SK-N-SH treated with all-trans-retinoic acid at 6 μM for 48 hours (cell line): ENCODE data around the gene CMC1.

Source experiments
- ARNTL ChIP-seq: fragments of 450-650 bp; formaldehyde crosslinking; IDR thresholded peaks from 2 replicates; pipeline ENCODE4 v1.5.0; 2020; ENCODE audit warnings: low read depth, mild to moderate bottlenecking, moderate library complexity, borderline replicate concordance
- RARB ChIP-seq: fragments of 250-450 bp; sonication (Bioruptor Pico); IDR thresholded peaks from 2 replicates; pipeline ENCODE4 v1.8.0; 2021; ENCODE audit warnings: mild to moderate bottlenecking, moderate library complexity
- ZFP3 ChIP-seq: fragments of 250-450 bp; sonication (Bioruptor Pico); IDR thresholded peaks from 2 replicates; pipeline ENCODE4 v1.5.0; 2020; ENCODE audit warnings: mild to moderate bottlenecking, moderate library complexity
- TF ChIP-seq, protein P1 (sequence below): fragments of 250-450 bp; sonication (Bioruptor Pico); IDR thresholded peaks from 2 replicates; pipeline ENCODE4 v1.5.0; 2020; ENCODE audit warnings: mild to moderate bottlenecking, moderate library complexity

DNA sequence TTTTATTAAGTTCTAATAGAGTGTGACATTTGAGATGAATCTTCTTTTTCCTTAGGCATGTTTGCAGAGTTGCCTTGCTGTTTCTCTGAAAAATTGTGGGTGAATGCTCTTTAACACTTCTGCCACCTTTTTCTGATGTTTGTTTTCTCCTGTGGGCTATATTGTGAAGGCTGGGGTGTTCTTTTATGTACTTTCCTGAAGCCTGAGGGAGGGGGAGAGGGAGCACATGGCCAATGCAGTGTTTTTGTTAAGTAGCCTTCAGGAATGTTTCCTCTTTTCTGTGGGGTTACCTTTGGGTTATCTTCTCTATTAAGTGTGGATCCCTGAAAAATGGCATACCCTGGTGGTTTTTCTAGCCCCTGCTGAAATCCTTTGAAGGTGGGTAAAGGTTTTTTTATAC is 50.2 kb downstream of the CMC1 start:
- TF ChIP-seq ZFP3 (CRISPR knock-in tag) (no peak), RARB (CRISPR knock-in tag) (no peak), ARNTL (CRISPR knock-in tag) (no peak)
- TF ChIP-seq, protein P1, sequence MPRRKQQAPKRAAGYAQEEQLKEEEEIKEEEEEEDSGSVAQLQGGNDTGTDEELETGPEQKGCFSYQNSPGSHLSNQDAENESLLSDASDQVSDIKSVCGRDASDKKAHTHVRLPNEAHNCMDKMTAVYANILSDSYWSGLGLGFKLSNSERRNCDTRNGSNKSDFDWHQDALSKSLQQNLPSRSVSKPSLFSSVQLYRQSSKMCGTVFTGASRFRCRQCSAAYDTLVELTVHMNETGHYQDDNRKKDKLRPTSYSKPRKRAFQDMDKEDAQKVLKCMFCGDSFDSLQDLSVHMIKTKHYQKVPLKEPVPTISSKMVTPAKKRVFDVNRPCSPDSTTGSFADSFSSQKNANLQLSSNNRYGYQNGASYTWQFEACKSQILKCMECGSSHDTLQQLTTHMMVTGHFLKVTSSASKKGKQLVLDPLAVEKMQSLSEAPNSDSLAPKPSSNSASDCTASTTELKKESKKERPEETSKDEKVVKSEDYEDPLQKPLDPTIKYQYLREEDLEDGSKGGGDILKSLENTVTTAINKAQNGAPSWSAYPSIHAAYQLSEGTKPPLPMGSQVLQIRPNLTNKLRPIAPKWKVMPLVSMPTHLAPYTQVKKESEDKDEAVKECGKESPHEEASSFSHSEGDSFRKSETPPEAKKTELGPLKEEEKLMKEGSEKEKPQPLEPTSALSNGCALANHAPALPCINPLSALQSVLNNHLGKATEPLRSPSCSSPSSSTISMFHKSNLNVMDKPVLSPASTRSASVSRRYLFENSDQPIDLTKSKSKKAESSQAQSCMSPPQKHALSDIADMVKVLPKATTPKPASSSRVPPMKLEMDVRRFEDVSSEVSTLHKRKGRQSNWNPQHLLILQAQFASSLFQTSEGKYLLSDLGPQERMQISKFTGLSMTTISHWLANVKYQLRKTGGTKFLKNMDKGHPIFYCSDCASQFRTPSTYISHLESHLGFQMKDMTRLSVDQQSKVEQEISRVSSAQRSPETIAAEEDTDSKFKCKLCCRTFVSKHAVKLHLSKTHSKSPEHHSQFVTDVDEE (CRISPR knock-in tag): no peak
